RWPE1 (cell line): ENCODE measurements around the gene PGF.
A peak's percentile ranks its signal among the peaks of the same experiment; 100 is the strongest.

Source experiments
- CTCF ChIA-PET: fragments of 350-600 bp; sonication (Branson Sonifier 250); formaldehyde crosslinking; extraction: SDS; loops from one replicate; lab custom pipeline; 2021; lab: Yijun Ruan, JAX
- POLR2A ChIA-PET: fragments of 400-600 bp; formaldehyde crosslinking; extraction: SDS; loops from one replicate; lab custom pipeline; 2020; ENCODE audit warnings: antibody characterized with exemption; ENCODE audit not compliant: low non-redundant PET; lab: Yijun Ruan, JAX
- DNase-seq: peaks from one replicate; pipeline ENCODE4 v3.0.0; 2012; ENCODE audit warnings: low spot score
- H3K27ac ChIP-seq: fragments of 450-650 bp; 2 replicates; pipeline ENCODE4 v1.5.1; 2017
- TF ChIP-seq, protein P1 (sequence below): fragments of 450-650 bp; conservative IDR thresholded peaks from 2 replicates; pipeline ENCODE4 v1.5.1; 2017; ENCODE audit warnings: low read depth, mild to moderate bottlenecking

Gene PGF

GRCh38 chr14:74975059-74975810, 19.8 kb upstream of the PGF start:
- ChIA-PET CTCF (interaction anchor here (0.6 kb wide), 1 partner anchor 974 kb away, joined by 3 read pairs; no protein-coding TSS in a partner anchor), POLR2A (no interaction called here)
- no peak overlapping the region for H3K27ac ChIP-seq
- DNase-seq, result no peak
- TF ChIP-seq, protein P1, sequence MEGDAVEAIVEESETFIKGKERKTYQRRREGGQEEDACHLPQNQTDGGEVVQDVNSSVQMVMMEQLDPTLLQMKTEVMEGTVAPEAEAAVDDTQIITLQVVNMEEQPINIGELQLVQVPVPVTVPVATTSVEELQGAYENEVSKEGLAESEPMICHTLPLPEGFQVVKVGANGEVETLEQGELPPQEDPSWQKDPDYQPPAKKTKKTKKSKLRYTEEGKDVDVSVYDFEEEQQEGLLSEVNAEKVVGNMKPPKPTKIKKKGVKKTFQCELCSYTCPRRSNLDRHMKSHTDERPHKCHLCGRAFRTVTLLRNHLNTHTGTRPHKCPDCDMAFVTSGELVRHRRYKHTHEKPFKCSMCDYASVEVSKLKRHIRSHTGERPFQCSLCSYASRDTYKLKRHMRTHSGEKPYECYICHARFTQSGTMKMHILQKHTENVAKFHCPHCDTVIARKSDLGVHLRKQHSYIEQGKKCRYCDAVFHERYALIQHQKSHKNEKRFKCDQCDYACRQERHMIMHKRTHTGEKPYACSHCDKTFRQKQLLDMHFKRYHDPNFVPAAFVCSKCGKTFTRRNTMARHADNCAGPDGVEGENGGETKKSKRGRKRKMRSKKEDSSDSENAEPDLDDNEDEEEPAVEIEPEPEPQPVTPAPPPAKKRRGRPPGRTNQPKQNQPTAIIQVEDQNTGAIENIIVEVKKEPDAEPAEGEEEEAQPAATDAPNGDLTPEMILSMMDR, result no peak

GRCh38 chr14:74974364-74975058, 19.1 kb upstream of the PGF start:
- TF ChIP-seq, protein P1, result no peak
- no peak overlapping the region for H3K27ac ChIP-seq
- no peak for DNase-seq
- POLR2A ChIA-PET, result no interaction called here
- CTCF ChIA-PET, result no interaction called here

GRCh38 chr14:74973905-74974363, 18.5 kb upstream of the PGF start:
- POLR2A ChIA-PET, result no interaction called here
- CTCF ChIA-PET, result no interaction called here
- no peak for DNase-seq
- TF ChIP-seq, protein P1, result no peak
- no peak overlapping the region for H3K27ac ChIP-seq

- TF ChIP-seq, protein P1, result no peak
- ChIA-PET CTCF (no interaction called here), POLR2A (no interaction called here)
- H3K27ac ChIP-seq, result no peak overlapping the region
- DNase-seq, result no peak
Observed at GRCh38 chr14:74973003-74973653, 17.7 kb upstream of the PGF start.

DNA sequence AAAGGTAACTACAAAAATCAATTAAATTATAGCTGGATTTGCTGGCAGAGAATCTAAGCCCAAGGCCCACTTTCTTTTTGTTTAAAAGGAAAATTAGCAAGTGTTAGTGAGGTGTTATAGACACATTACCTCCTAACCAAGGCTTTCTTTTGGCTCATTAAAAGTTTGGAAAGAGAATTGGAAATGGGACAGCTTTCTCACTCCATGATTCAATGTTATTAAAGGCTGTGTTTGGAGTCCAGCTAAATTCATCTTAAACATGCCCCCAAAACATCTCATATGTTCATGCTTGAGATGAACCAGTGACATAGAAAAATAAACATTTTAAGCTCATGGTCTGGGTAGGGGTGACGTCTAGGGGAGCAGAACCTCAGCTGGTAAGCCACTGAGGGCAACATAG, 13.4 kb upstream of the PGF start:
- ChIA-PET CTCF (interaction anchor here (0.6 to 0.7 kb wide), 4 partner anchors 10 to 584 kb away, joined by 3 to 6 read pairs (median 5); no protein-coding TSS in a partner anchor), POLR2A (no interaction called here)
- H3K27ac ChIP-seq, result no peak overlapping the region
- TF ChIP-seq, protein P1, result no peak
- no peak for DNase-seq

DNA sequence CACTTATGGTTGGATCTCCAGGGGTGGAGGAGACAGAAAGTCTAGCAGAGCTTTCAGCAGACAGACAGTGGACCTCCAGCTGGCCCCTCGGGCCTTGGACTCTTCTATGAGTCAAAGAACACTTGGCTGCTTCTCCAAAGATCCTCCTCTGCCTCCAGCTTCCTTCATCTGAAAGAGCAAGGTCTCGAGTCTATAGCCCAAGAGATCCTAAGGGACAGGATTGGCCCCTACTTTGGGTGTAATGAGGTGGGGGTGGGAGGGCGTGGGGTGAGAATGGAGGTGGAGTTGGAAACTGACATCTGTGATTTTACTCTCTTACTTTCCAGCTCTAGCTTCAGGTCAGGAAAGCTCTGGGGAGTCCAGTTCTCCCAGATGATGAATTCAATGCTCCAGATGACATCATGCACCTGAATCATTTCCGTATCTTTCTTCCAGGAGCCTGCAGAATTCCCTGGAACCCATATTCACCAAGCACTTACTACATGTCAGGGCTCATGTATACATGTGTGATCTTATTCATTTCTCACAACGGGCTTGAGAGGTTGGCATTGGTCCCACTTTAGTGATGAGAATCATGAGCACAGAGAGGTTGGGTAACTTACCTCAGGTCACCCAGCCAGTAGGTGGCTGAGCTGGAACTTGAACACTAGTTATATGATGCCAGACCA, 10.2 kb upstream of the PGF start:
- CTCF ChIA-PET, result interaction anchor here (0.7 to 1.2 kb wide), 2 partner anchors 10 to 789 kb away, joined by 4 read pairs; partner anchors contain the start of gene PGF
- TF ChIP-seq, protein P1, result no peak
- H3K27ac ChIP-seq, result peak overlapping the region; percentile 81
- peak; percentile 88 for DNase-seq
- POLR2A ChIA-PET, result no interaction called here
